PFSK-1 (cell line): Measurements from ENCODE around the gene CDC42EP4.

ENCODE experiments used
- POLR2AphosphoS5 ChIP-seq: IDR thresholded peaks from 2 replicates; pipeline ENCODE4 v1.6.1; 2012; ENCODE audit warnings: low read depth, mild to moderate bottlenecking, control low read depth, low read length, moderate library complexity
- REST ChIP-seq, 2 experiments: IDR thresholded peaks; 2 replicates each; pipeline versions ENCODE4 v1.6.1 to v1.8.0; 2011 to 2012; ENCODE audit warnings: low read depth in 2 of 2, low read length in 2 of 2, control low read depth in 1 of 2, inconsistent platforms in 1 of 2, mild to moderate bottlenecking in 1 of 2, moderate library complexity in 1 of 2; ENCODE audit not compliant: insufficient read depth in 1 of 2
- SIN3A ChIP-seq: IDR thresholded peaks from 2 replicates; pipeline ENCODE4 v1.6.1; 2012; ENCODE audit warnings: mild to moderate bottlenecking, low read length, moderate library complexity, borderline replicate concordance; ENCODE audit not compliant: insufficient read depth
- TAF1 ChIP-seq: IDR thresholded peaks from 2 replicates; pipeline ENCODE4 v1.6.1; 2012; ENCODE audit warnings: low read length, control low read depth, borderline replicate concordance; ENCODE audit not compliant: insufficient read depth

GRCh38 chr17:73293480-73293911 lies 18.3 kb downstream of the CDC42EP4 start:
- no peak for TF ChIP-seq POLR2AphosphoS5
- TF ChIP-seq SIN3A: no peak
- TF ChIP-seq REST (IDR thresholded peaks at IDR 0.05; ENCODE audit: insufficient read depth in 1 of 2, low read depth in 2 of 2, low read length in 2 of 2): no peak
- no peak for TF ChIP-seq TAF1
